Common myeloid progenitor, CD34-positive (primary cell): ENCODE data around the gene TMEM45B.
"Not testable (repeated sequence)": the region's sequence is repeated elsewhere in the genome, so short reads cannot be mapped to it uniquely, and the experiment has no call there.

Source experiments
- CTCF ChIA-PET: fragments of 350-600 bp; sonication (Branson Sonifier 250); formaldehyde crosslinking; loops from one replicate; lab custom pipeline; 2021; ENCODE audit warnings: antibody characterized with exemption; lab: Charles Lee
- POLR2A ChIA-PET: fragments of 350-600 bp; sonication (Branson Sonifier 250); formaldehyde crosslinking; loops from one replicate; lab custom pipeline; 2021; ENCODE audit warnings: antibody characterized with exemption; lab: Charles Lee
- DNase-seq, 3 donors: peaks; one replicate each; pipeline versions ENCODE4 v3.0.0 to v3.0.0-alpha.2; 2013
- H3K27ac ChIP-seq, 2 experiments: 1 replicate in 1 of 2; 2 replicates in 1 of 2; pipeline ENCODE4 v1.7.0; 2013; ENCODE audit warnings: inconsistent platforms in 2 of 2, low read length in 2 of 2, mild to moderate bottlenecking in 2 of 2, low read depth in 1 of 2, moderate library complexity in 1 of 2; ENCODE audit not compliant: severe bottlenecking in 2 of 2, insufficient read depth in 1 of 2, poor library complexity in 1 of 2
- H3K27me3 ChIP-seq, 5 experiments: replicated peaks in 2 of 5; 1 replicate in 3 of 5; 2 replicates in 2 of 5; pipeline versions ENCODE4 v1.6.1 to v1.7.0; 2013; ENCODE audit warnings: low read length in 4 of 5, mild to moderate bottlenecking in 2 of 5, moderate library complexity in 2 of 5, inconsistent platforms in 1 of 5; ENCODE audit not compliant: insufficient read depth in 5 of 5, control insufficient read depth in 4 of 5
- H3K36me3 ChIP-seq, 4 experiments: 1 replicate in 2 of 4; 2 replicates in 2 of 4; pipeline versions ENCODE4 v1.6.1 to v1.7.0; 2013; ENCODE audit warnings: low read length in 3 of 4, control low read depth in 1 of 4, mild to moderate bottlenecking in 1 of 4; ENCODE audit not compliant: control insufficient read depth in 4 of 4, insufficient read depth in 4 of 4
- H3K4me1 ChIP-seq, 4 experiments: 1 replicate in 3 of 4; 2 replicates in 1 of 4; pipeline versions ENCODE4 v1.6.1 to v1.7.1; 2013; ENCODE audit warnings: low read length in 3 of 4, mild to moderate bottlenecking in 3 of 4, control low read depth in 1 of 4, inconsistent platforms in 1 of 4, moderate library complexity in 1 of 4; ENCODE audit not compliant: control insufficient read depth in 4 of 4, insufficient read depth in 4 of 4; ENCODE audit errors: control extremely low read depth in 1 of 4
- H3K4me3 ChIP-seq, 7 experiments: 1 replicate in 4 of 7; 2 replicates in 3 of 7; pipeline versions ENCODE4 v1.5.1 to v1.7.0; 2013; ENCODE audit warnings: mild to moderate bottlenecking in 7 of 7, low read length in 6 of 7, moderate library complexity in 6 of 7, inconsistent platforms in 2 of 7, low read depth in 2 of 7, control low read depth in 1 of 7; ENCODE audit not compliant: insufficient read depth in 4 of 7, control insufficient read depth in 1 of 7; ENCODE audit errors: extremely low read depth in 1 of 7
- H3K9me3 ChIP-seq, 5 experiments: 1 replicate in 4 of 5; 2 replicates in 1 of 5; pipeline versions ENCODE4 v1.6.1 to v1.7.1; 2013; ENCODE audit warnings: low read length in 4 of 5, mild to moderate bottlenecking in 2 of 5, inconsistent platforms in 1 of 5, low read depth in 1 of 5, moderate library complexity in 1 of 5; ENCODE audit not compliant: control insufficient read depth in 4 of 5, insufficient read depth in 2 of 5; ENCODE audit errors: control extremely low read depth in 1 of 5
- WGBS: methylation state at CpG from one replicate; pipeline ENCODE4 v1.1.5; 2013; ENCODE audit not compliant: insufficient coverage; 5-methylcytosine and 5-hydroxymethylcytosine counted together

The TMEM45B gene

DNA sequence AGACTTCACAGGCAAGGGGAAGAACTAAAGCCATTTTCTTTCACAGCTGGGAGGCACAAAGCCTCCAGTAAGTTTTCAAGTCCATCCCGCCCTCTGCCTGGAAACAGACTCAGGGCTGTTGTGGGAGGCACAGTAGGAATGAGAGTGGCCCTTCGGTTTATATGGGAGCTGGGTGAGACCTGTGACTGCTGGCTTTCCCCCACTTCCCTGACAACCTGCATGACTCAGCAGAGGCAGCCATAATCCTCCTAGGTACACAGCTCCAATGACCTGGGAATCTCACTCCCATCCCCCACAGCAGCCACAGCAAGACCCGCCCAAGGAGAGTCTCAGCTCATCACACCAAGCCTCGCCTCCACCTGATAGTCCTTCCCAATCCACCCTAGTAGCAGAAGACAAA, 12.1 kb upstream of the TMEM45B start:
- no peak overlapping the region for H3K27ac ChIP-seq
- CTCF ChIA-PET, result no interaction called here
- POLR2A ChIA-PET, result no interaction called here

DNA sequence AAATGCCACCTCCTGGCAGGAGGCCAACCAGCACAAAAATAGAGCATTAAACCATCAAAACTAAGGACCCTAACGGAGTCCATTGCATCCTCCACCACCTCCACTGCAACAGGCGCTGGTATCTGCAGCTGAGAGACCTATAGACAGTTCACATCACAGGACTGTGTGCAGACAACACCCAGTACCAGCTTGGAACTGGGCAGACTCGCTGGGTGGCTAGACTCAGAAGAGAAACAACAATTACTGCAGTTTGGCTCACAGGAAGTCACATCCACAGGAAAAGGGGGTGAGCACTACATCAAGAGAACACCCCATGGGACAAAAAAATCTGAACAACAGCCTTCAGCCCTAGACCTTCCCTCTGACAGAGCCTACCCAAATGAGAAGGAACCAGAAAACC, 11.6 kb upstream of the TMEM45B start:
- 80% methylated on average over 1 of the region's 3 CpGs for WGBS
- Histone ChIP-seq H3K9me3 (peaks cover 0 to 5% (median 0%) of the 10 kb centered on the region in 5 experiments), H3K36me3 (no peaks in the 10 kb centered on the region), H3K4me3 (no peak overlapping the region), H3K27ac (no peak overlapping the region), H3K27me3 (peaks cover 0 to 2% (median 0%) of the 10 kb centered on the region in 5 experiments), H3K4me1 (no peaks in the 10 kb centered on the region)
- no peak for DNase-seq
- POLR2A ChIA-PET, result no interaction called here
- CTCF ChIA-PET, result no interaction called here

More for the DNA sequence above, 12.1 kb upstream of the TMEM45B start:
- H3K4me1 ChIP-seq, result no peaks in the 10 kb centered on the region
- peaks cover 0 to 2% (median 0%) of the 10 kb centered on the region in 5 experiments for H3K27me3 ChIP-seq
- peaks cover 0 to 6% (median 2%) of the 10 kb centered on the region in 5 experiments for H3K9me3 ChIP-seq
- DNase-seq, result no peak
- H3K4me3 ChIP-seq, result no peak overlapping the region
- 86% methylated on average over 2 of the region's 4 CpGs for WGBS
- no peaks in the 10 kb centered on the region for H3K36me3 ChIP-seq

DNA sequence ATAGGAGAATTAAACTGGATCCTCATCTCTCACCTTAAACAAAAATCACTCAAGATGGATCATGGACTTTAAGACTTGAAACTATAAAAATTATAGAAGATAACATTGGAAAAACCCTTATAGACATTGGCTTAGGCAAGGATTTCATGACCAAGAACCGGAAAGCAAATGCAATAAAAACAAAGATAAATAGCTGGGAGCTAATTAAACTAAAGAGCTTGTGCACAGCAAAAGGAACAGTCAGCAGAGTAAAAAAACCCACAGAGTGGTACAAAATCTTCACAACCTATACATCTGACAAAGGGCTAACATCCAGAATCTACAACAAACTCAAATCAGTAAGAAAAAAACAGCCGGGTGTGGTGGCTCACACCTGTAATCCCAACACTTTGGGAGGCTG, 7.4 kb upstream of the TMEM45B start:
- DNase-seq, H3K4me1 ChIP-seq, H3K36me3 ChIP-seq, H3K27me3 ChIP-seq, H3K27ac ChIP-seq, CTCF ChIA-PET, H3K4me3 ChIP-seq, POLR2A ChIA-PET, H3K9me3 ChIP-seq: not testable (repeated sequence)
- 100% methylated on average over 1 of the region's 2 CpGs for WGBS

DNA sequence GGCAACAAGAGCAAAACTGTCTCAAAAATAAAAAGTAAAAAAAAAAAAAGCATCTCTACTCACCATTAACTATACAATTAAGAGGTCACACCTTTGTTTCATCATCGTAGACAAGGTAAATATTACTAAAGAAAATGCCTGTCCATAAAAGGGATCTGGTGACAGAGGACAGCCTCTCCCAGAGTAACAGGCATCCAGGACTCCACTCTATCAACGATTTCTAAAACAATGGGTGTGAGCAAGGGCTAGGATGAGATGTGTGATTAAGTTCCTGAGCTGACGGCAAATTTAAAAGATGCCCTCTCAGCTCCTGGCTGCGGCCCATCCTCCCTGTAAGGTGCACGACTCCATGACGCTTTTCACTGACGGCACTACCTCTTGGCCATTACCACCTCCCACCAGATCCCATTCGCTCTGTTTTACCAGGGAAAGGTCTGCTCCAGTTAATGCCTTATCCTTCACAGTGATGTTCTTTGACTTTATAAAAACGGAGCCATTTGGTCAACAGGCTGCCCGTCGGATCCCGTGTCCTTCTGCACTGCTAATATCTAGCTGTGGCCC, 2.3 kb upstream of the TMEM45B start:
- ChIA-PET CTCF (no interaction called here), POLR2A (no interaction called here)
- H3K27me3 ChIP-seq, result peaks cover 0 to 48% (median 17%) of the 10 kb centered on the region in 5 experiments
- DNase-seq, result no peak
- H3K4me1 ChIP-seq, result peaks cover 0 to 9% (median 7%) of the 10 kb centered on the region in 4 experiments
- H3K4me3 ChIP-seq, result no peak overlapping the region
- 94% methylated on average over 11 of the region's 12 CpGs for WGBS
- H3K36me3 ChIP-seq, result no peaks in the 10 kb centered on the region
- peaks cover 0 to 8% (median 4%) of the 10 kb centered on the region in 5 experiments for H3K9me3 ChIP-seq
- H3K27ac ChIP-seq, result no peak overlapping the region

DNA sequence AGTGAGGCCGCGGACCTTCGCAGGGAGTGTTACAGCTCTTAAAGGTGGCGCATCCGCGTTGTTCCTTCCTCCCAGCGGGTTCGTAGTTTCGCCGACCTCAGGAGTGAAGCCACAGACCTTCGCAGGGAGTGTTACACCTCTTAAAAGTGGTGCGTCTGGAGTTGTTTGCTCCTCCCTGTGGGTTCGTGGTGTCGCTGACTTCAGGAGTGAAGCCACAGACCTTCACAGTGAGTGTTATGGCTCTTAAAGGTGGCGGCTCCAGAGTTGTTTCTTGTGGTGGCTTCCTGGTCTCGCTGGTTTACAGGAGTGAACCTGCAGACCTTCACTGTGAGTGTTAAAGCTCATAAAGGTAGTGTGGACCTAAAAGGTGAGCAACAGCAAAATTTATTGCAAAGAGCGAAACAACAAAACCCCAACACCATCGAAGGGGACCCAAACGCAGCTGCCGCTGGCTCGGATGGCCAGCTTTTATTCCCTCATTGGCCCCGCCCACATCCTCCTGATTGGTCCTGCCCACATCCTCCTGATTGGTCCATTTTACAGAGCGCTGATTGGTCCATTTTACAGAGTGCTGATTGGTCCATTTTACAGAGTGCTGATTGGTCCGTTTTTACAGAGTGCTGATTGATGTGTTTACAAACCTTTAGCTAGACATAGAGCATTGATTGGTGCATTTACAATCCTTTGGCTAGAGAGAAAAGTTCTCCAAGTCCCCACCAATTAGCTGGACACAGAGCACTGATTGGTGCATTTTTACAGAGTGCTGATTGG, 1.2 kb upstream of the TMEM45B start:
- no peak for DNase-seq
- H3K36me3 ChIP-seq, result no peaks in the 10 kb centered on the region
- H3K4me3 ChIP-seq, result no peak overlapping the region
- POLR2A ChIA-PET, result interaction anchor here (0.6 kb wide), 1 partner anchor 17 kb away, joined by 4 read pairs; no protein-coding TSS in a partner anchor
- H3K9me3 ChIP-seq, result peaks cover 0 to 8% (median 4%) of the 10 kb centered on the region in 5 experiments
- H3K4me1 ChIP-seq, result peaks cover 0 to 15% (median 7%) of the 10 kb centered on the region in 4 experiments
- peaks cover 0 to 50% (median 17%) of the 10 kb centered on the region in 5 experiments for H3K27me3 ChIP-seq
- no peak overlapping the region for H3K27ac ChIP-seq
- 90% methylated on average over 19 of the region's 24 CpGs for WGBS
- CTCF ChIA-PET, result no interaction called here

DNA sequence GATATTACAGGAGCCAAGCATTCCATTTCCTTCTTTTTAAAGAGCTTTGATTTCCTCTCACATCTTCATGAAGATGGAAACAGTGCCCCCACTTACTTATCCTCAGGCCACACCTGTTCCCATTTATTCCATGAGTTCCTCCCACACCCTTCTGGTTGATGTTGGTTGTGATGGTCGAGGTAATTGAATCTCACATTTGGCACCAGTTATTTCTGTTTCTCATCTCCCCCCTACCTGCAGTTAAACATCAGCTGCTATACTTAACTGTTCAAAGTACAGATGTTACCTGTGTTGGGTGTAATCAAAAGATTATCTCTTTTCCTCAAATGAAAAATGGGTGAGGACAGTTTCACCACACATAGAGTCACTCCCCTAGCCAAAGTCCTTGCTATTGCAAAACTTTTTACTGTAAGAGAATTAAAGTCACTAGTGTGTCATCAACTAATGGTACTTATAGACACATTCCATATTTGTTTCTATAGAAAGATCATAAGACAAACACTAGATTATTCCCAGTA, 1.9 kb downstream of the TMEM45B start:
- CTCF ChIA-PET, result no interaction called here
- DNase-seq, result no peak

DNA sequence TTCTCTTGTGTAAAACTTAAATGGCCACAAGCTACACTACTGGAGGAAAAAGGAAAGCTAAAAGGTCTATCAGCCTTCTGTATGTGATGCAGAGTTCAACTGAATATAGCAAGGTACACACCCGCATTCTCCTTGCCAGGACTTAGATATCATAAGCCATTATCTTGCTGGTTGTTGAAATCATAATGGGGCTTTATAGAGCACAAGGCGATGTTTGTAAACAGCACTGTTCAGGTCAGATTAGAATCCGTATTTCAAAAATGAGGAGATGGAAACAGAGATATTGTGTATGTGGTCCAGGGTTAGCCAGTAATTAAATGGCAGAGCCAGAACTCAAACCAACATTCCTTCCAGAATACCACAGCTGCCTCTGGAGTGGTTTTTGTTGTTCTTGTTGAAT, 2.6 kb downstream of the TMEM45B start:
- no CpG with 5 or more reads among the region's 3 CpGs for WGBS
- POLR2A ChIA-PET, H3K27ac ChIP-seq, H3K36me3 ChIP-seq, H3K4me3 ChIP-seq, DNase-seq, H3K9me3 ChIP-seq: not testable (repeated sequence)
- peaks cover 0 to 15% (median 7%) of the 10 kb centered on the region in 4 experiments for H3K4me1 ChIP-seq
- peaks cover 0 to 49% (median 17%) of the 10 kb centered on the region in 5 experiments for H3K27me3 ChIP-seq
- CTCF ChIA-PET, result interaction anchor here (1.7 kb wide), 1 partner anchor 10 kb away, joined by 6 read pairs; no protein-coding TSS in a partner anchor

More for the DNA sequence above, 1.9 kb downstream of the TMEM45B start:
- Histone ChIP-seq H3K4me1 (peaks cover 0 to 15% (median 7%) of the 10 kb centered on the region in 4 experiments), H3K27me3 (peaks cover 0 to 50% (median 17%) of the 10 kb centered on the region in 5 experiments), H3K4me3 (no peak overlapping the region), H3K9me3 (peaks cover 0 to 8% (median 4%) of the 10 kb centered on the region in 5 experiments), H3K36me3 (no peaks in the 10 kb centered on the region), H3K27ac (no peak overlapping the region)
- POLR2A ChIA-PET, result no interaction called here
- WGBS, result no CpG with 5 or more reads among the region's 1 CpG
